GM21526 (cell line): ENCODE data around the gene BEST4.
"Not testable (repeated sequence)": the region's sequence is repeated elsewhere in the genome, so short reads cannot be mapped to it uniquely, and the experiment has no call there.

Source experiments
- ATAC-seq: cut with Tn5 transposase; IDR thresholded peaks from one replicate; pipeline ENCODE4 v1.9.1; 2021; ENCODE audit warnings: moderate library complexity; ENCODE audit not compliant: unreplicated experiment, low FRiP score

Gene BEST4

DNA sequence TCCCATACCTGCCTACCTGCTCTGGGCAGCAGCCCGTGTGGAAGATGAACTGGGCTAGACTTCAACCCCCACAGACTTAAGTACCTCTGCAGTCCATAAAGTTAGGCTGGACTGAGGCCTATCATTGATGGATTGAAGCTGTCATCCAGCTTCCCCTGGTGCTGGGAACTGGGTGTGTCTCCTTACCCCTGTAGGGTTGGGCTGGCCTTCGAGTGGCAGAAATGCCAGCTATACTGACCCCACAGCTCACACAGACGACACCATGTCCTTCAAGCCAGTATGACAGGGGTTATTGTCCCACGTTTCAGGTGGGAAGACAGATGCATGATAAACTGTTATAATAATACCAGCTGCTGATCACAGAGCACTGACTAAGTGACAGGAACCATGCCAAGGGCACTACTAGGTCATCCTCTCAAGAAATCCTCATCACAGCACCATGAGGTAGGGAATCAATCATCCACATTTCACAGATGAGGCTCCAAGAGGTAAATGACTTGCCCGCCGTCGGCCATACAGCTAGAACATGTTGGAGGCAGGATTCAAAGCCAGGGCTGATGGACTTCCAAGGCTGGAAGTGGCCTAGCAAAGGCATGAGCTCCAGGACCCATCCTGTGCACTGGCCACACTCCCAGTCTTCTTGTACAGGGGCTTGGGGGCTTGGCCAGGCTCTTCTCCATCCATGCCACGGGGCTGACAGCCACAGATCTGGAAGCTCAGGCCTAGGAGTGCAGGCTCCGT lies at the start of gene BEST4:
Gene BEST4, minus strand, starts transcription at position 51 of the 741 bp plus-strand sequence. CDS start 465 bp downstream, outside the sequence.
- no peak for ATAC-seq

GRCh38 chr1:44835738-44836675 lies 48.0 kb upstream of the BEST4 start:
- ATAC-seq: no peak

DNA sequence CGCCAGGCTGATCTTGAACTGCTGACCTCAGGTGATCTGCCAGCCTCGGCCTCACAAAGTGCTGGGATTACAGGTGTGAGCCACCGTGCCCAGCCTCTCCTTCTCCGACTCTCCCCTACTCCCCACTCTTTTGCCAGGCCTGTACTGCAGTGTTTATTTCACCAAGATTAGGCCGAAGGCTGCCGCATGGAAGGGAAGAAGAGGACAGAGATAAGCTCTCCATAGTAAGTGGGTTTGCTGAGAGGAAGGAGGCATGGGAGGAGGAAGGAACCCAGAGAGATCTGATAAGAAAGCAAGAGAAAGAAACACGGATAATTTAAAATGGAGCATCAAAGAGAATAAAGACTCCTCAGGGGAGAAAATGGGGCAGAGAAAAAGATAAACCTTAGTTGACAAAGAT lies 46.4 kb upstream of the BEST4 start:
- ATAC-seq: no peak

DNA sequence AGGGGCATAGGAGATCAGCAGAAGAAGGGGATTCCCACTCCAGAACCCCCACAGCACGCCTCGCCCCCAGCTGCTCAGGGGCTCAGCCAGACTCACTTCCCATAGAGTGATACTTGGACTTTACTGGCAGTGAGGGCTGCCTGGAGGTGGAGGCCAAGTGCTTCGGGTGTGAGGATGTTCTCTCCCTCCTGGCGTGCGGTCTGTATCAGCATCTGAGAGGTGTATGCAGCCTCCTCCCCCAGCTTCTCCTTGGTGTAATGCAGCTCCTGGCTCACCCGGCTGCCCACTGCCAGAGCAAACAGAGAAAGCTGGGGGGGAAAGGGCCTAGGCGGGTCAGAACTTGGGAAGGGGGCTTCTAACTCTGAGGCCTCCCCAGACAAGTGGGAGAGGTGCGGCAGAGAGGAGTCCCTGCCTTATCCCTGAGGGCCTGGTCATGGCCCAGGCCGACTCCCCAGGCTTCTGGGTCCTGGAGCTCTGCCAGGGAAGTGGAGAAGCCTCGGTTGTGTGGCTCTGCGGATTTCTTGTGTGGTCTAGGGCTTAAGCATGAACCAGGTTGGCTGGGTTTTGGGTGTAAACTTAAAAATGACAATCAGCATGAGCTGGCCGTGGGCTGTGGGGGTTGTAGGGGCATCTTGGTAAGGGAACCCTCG lies 44.2 kb upstream of the BEST4 start:
- ATAC-seq: no peak

DNA sequence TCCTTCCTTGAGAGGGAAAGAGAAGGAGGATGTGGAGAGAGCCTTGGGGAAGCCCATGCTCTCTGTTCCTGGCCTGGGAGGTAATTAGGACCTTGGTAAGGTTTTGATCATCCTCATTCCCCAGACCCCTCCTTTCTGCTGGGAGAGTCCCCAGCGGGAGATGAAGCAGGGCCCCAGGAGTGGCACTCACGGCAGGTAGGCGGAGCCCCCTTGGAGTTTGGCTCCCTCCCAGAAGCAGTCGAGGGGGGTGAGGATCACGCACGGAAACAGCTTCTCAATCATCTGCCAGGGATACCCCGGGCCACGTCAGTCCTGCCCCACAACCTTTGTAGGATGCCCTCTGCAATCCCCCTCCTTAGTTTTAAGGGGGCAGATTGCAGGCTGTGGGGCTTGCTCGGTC lies 43.5 kb upstream of the BEST4 start:
- no peak for ATAC-seq

DNA sequence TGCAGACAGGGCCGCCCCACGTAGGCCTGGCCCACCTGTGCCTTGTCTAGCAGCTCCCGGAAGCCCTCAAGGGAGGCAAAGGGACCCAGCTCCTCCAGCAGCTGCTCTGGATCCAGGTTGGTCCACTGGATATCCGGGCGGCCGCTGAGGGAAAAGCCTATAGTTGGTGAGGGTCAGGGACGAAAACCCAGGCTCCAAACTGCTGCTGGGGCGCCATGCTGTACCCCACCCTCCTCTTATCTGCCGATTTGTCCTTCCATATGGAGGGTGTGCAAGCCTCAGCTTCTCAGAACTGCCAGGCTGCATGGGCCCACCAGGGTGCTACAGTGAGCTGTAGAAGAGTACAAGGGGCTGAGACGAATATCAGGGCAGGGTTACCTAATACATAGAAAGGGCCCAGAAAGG lies 42.9 kb upstream of the BEST4 start:
- ATAC-seq: no peak

DNA sequence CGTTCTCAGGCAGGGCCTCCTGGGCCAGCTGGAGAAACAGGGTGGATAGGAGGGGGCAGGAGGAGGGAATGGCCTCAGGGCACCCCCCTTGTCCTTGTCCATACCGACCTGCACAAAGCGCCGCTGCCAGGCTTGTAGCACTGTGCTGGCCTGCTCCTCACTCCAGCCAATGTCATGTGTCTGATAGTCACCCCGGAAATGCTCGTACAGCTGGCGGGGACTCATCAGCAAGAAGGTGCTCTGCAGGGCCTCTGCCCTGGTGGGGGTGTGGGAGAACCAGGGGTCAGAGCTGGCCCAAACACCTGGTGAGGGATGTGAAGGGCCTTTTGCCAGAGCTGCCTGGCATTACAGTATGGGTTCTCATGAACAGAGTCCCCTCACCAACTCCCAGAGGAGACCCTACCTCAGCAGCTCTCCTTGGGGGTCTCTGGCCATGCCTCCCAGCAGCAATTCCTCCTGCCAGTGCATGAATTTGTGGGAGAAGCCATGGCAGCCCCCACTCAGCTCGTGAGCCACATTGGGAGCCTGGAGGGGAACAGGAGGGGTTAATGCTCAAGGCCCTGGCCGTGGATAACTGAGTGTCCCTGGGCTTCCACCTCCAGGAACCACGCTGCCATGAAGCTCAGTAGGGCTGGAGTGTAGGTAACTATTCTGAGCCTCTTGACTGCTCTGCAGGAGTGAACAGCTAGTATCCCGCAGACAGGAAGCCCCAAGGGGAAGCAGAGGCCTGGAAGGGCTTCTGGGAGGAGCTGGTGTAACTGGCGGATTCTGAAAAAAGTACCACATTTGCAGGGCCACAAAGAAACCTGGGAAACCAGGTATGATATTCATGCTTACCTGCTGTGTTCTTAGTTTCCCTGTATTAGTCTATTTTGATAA lies 41.8 kb upstream of the BEST4 start:
- ATAC-seq: no peak

DNA sequence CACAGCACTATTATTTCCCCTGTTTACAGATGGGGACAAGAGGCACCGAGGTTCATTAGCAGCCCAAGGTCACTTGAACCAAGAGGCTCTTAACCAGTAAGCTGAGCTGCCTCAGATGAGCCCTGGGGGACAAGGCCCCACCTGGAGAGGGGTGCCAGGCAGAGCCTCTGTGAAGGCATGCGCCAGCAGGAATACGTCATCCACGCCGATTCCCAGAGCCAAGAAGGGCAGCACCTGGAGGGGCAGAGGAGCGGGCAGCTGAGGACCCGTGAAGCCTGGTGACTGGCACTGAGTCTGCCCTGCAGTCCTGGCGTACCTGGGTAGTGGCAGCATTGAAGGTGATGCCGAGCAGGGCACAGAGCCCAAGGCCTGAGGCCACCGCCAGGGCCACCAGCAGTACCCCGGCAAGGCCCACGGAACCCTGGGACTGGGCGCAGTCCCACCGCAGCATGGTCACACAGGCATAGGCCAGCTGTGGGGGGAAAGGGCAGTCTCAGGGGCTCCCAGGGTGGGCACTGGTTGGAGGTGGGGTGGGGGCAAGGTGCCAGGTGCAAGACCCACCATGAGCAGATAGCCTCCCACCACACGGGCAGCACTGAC lies 41.0 kb upstream of the BEST4 start:
- no peak for ATAC-seq

DNA sequence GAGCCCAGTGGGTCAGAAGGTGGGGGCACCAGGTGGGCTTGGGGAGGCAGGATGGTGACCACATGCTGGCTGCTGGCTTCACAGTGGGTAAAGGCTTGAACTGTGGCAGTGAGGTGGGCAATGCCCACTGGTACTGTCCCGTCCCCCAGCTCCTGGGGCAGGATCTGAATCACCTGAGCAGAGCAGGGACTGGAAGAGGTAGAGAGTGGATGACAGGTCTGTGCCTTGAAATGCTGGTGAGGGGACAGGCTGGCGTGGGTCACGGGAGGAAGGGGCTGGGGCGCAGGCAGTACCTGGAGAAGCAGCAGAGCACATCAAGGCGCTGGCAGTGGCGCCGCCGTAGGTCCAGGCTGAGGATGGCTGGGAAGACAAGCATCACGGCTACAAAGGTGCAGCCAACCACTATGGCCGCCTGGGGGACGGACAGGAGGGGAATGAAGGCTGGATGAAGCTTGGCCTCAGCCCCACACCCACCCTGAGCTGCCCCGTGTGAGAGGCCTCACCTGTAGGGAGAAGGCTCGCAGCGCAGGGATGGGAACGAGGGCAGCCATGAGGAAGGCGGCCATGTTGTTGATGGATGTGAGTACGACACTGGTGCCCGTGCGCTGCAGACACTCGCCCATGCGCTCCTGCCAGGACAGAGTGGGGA lies 40.2 kb upstream of the BEST4 start:
- no peak for ATAC-seq

DNA sequence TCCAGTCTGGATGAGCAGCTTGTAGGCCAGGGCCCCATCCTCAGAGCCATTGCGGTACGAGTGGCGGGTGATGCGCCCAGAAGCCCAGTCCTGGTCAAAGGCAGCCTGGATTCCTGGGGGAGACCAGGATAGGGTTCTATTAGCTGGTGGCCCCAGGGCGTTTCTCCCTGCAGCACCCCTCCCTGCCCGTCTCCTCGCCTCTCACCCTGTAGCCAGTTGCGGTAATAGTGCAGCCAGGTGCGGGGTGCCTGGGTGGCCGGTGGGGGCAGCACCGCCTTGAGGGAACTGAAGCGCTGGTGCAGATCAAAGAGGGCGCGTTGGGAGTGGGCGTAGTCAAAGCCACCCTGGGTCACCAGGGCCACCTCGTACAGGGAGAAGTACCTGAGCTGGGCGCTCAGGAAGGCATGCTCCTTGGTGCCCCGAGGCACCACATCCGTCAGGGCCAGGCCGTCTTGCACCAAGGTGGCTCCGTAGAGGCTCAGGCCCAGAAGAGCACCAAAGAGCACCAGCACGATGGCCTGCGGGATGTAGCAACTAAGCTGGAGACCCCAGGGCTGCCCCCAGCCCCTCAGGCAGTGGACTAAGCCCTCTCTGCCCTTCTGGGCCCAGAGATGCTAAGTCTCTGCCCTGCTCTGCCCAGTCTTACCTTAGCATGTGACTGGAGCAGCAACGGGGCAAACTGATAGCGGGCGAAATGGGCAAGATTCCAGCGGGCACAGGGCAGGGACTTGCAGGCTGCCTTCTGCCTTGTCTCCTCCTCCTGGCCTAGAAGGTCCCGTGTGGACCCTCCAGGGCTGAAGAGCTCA lies 39.4 kb upstream of the BEST4 start:
- ATAC-seq: no peak

DNA sequence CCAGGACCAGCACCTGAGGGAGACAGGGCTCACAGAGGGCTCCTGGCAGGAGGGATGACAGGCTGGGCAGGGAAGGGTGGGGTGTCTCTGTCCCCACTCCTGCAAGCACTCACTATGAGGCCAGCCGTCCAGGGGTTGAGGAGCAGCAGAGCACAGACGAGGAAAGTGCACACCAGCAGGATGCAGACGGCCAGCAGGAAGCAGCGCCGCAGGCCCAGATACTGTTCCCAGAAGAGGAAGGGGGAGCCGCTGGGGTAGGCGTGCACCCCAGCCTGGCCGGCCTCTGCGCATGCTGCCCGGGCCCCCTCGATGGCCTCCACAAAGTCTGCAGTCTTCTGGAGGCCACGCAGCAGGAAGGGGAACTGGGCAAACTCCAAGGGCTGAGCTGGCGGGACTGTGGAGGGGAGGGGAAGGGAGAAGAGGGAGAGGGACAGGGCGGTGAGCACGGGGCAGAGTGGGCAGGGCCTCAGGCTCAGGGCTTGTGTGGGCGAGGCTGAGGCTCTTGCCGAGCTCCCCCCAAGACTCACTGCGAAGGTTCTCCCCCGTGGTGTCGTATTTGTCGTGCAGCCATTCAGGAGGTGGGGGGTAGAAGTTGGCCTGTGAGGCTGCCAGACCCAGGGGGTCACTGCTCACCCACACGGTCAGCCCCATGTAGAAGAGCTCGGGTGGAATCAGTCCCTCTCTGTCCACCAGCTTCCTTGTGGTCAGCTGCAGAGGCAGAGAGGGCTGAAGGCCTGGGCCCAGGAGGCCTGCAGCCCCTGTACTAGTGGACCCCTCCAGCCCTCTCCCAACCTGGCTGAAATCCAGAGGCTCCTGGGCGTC lies 38.6 kb upstream of the BEST4 start:
- no peak for ATAC-seq

DNA sequence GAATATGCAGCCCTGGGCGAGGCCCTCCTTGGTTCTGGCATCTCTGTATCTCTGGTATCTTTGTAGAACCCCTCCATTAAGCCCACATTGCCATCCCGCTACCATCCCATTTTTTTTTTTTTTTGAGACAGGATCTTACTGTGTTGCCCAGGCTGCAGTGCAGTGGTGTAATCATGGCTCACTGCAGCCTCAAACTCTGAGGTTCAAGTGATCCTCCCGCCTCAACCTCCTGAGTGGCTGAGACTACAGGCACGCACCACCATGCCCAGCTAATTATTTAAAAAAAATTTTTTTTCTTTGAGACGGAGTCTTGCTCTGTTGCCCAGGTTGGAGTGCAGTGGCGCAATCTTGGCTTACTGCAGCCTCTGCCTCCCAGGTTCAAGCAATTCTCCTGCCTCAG lies 36.4 kb upstream of the BEST4 start:
- not testable (repeated sequence) for ATAC-seq

DNA sequence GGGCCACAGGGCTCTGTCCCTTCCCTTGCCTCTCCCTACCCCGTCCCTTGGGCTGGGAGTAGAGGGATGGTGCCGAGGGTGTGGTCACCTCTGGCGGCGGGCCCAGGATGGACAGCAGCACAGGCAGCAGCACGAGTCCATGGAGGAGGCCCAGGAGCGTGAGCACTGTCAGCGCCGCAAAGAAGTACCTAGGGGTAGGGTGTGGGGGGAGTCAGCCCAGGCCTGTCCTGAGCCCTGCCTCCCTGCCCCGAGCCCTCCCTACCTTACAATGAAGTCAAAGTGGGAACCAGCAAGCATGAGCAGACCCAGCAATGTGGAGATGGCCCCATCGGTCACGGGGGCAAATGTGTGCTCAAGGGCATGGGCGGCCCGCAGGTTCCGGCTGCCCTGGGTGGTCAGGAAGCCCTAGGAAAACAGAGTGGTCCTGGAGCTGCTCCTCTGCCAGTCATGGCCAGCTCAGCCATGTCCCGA lies 35.0 kb upstream of the BEST4 start:
- ATAC-seq: no peak

DNA sequence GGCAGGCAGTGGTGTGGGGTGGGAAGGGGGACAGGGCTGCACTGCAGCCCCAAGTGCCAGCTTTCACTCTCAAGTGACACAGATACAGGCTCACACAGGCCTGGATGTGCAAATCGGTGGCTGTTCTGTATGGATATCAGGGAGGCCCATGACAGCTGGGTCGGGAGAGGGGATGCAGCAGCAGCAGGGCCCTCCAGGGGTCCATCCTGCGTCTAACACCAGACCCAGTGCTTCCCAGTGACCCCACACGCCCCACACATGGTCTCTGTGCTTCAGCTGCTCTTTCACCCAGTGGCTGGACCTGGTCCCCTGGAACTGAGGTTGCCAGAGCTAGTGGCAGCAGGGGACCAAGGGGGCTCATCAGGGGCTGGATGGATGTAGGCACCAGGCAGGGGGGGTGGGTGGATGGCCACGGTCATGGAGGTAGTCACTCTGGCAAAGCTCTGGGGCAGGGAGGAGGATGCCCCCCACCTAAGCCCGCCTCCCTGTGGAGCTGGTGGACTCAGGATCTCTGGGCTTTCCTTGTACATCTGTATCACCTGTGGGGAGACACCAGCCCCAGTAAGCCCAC lies 34.2 kb upstream of the BEST4 start:
- no peak for ATAC-seq

GRCh38 chr1:44821240-44821715 lies 33.3 kb upstream of the BEST4 start:
- ATAC-seq: no peak

DNA sequence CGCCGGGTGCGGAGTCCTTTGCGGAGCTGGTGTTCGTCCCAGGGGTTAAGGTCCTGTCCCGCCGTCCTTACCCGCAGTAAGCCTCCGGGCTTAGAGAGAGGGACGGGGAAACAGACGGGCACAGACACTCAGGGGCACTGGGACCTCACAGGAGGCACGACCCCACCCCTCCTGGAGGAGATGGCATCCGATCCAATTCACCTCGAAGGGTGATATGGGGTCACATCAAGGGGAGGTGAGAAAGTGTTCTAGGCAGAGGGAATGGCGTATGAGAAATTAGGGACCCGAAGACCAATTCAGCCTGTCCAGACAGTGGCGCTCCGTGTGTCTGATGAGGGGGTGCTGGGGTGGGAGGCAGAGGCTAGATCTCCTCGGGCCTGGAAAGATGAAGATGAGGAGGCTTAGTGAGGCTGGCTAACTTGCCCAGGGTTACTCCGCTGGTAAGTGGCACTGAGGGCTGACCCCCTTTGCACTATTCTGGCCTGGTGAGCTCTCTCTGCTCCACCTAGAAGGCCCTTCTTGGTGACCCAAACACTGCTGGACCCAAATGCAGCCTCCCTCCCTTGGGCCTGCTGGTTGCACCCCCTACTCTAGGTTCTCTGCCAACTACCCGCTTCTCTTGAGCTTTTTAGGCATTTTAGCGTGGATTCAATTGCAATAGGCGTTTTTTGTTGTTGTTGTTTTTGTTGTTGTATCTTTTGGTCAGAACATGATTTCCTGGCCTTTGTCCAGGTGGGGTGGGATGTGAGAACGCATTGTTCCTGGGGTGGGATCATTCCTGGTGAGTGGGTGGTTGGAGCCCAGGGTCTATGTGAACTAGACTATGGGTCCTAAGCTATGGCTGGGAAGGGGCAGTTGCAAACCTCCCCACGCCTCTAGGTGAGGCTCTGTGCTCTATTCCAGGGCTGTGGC lies 32.6 kb upstream of the BEST4 start:
- ATAC-seq: no peak
